Measurements from ENCODE around the gene STAP1. TPM values are rescaled to one million over a fixed set of nuclear protein-coding genes. Genes with fewer than 3 reads are reported as not detected.

STAP1 gene
- total and polyA plus RNA-seq, 2 experiments from 2014 or later = 0.10 TPM; not detected in 1

GRCh38 chr4:67638136-67638535, 79.6 kb downstream of the STAP1 start:
- no peak for DNase-seq (ENCODE audit: low read depth in 1 of 2, low spot score in 1 of 2)
- H3K4me3 ChIP-seq = no peak overlapping the region
- H3K36me3 ChIP-seq = peaks cover 39% of the 10 kb centered on the region

GRCh38 chr4:67651536-67651935, 93.0 kb downstream of the STAP1 start:
- Histone ChIP-seq H3K27ac (no peak overlapping the region), H3K9me3 (ENCODE audit: low read depth) (no peaks in the 10 kb centered on the region), H3K27me3 (no peaks in the 10 kb centered on the region), H3K4me1 (ENCODE audit: low read depth) (no peaks in the 10 kb centered on the region), H3K36me3 (no peaks in the 10 kb centered on the region), H3K4me3 (no peak overlapping the region)
- DNase-seq (ENCODE audit: low read depth in 1 of 2, low spot score in 1 of 2) = peak in 1 of 2 donors; percentile 6
- no peak for TF ChIP-seq CTCF (IDR thresholded peaks at IDR 0.05; ENCODE audit: low read depth, low read length)

More at GRCh38 chr4:67638136-67638535, 79.6 kb downstream of the STAP1 start:
- no peak for TF ChIP-seq CTCF (IDR thresholded peaks at IDR 0.05; ENCODE audit: low read depth, low read length)
- H3K27me3 ChIP-seq = no peaks in the 10 kb centered on the region
- no peak overlapping the region for H3K27ac ChIP-seq
- no peaks in the 10 kb centered on the region for H3K9me3 ChIP-seq (ENCODE audit: low read depth)
- no peaks in the 10 kb centered on the region for H3K4me1 ChIP-seq (ENCODE audit: low read depth)

Other genes with a start within 250 kb of the STAP1 start
- 7.2 and 21.3 TPM in 2 replicates for gene CENPC, start 13.2 kb upstream of the STAP1 start, total RNA-seq
- 9.1 and 19.2 TPM in 2 replicates for gene CENPC, start 13.2 kb upstream of the STAP1 start, polyA plus RNA-seq
- gene UBA6, start 142.4 kb downstream of the STAP1 start, total RNA-seq = 40.6 and 75.2 TPM in 2 replicates
- 17.9 and 19.8 TPM in 2 replicates for gene UBA6, start 142.4 kb downstream of the STAP1 start, polyA plus RNA-seq
- not detected in 2 replicates for gene GNRHR, start 195.7 kb downstream of the STAP1 start, total RNA-seq
- 0.22 TPM in 1 of 2 replicates, not detected in the other for gene GNRHR, start 195.7 kb downstream of the STAP1 start, polyA plus RNA-seq

Measured in cardiac muscle cell (in vitro differentiated cells and primary cell).